Measurements from ENCODE around the gene TMEM107.
A peak's percentile ranks its signal among the peaks of the same experiment; 100 is the strongest.

TMEM107 gene

GRCh38 chr17:8186446-8186786 lies 10.2 kb upstream of the TMEM107 start (continued):
- TF ChIP-seq ZNF626 (tag by site-specific recombination; IDR thresholded peaks at IDR 0.05) (no peak), ZNF221 (tag by site-specific recombination; IDR thresholded peaks at IDR 0.05; ENCODE audit: borderline replicate concordance) (0 out of 2 replicates have a peak, but pooled peaks have one; percentile 67), ZNF510 (tag by site-specific recombination; IDR thresholded peaks at IDR 0.05; ENCODE audit: insufficient replicate concordance) (no peak), ZNF777 (tag by site-specific recombination; IDR thresholded peaks at IDR 0.05; ENCODE audit: borderline replicate concordance) (no peak), ZNF121 (tag by site-specific recombination; IDR thresholded peaks at IDR 0.05) (no peak), KLF8 (tag by site-specific recombination; IDR thresholded peaks at IDR 0.05) (no peak), PRDM6 (tag by site-specific recombination; IDR thresholded peaks at IDR 0.05) (no peak), ZBTB48 (tag by site-specific recombination; IDR thresholded peaks at IDR 0.05) (no peak), ZNF174 (tag by site-specific recombination; IDR thresholded peaks at IDR 0.05) (no peak), PRDM1 (tag by site-specific recombination; IDR thresholded peaks at IDR 0.05) (no peak), ZNF423 (tag by site-specific recombination; IDR thresholded peaks at IDR 0.05) (no peak), ZBTB8A (tag by site-specific recombination; IDR thresholded peaks at IDR 0.05) (peak; percentile 32; the same call in 1 of the 2 replicates), ZNF248 (tag by site-specific recombination; IDR thresholded peaks at IDR 0.05) (no peak), ZNF658 (tag by site-specific recombination; IDR thresholded peaks at IDR 0.05) (no peak), ZNF2 (tag by site-specific recombination; IDR thresholded peaks at IDR 0.05) (no peak), TRIM28 (IDR thresholded peaks at IDR 0.05; ENCODE audit: borderline replicate concordance, low read length) (no peak), ZNF837 (tag by site-specific recombination; IDR thresholded peaks at IDR 0.05) (peak; percentile 88; the same call in 1 of the 2 replicates), ZFP37 (tag by site-specific recombination; IDR thresholded peaks at IDR 0.05) (no peak), ZNF747 (tag by site-specific recombination; IDR thresholded peaks at IDR 0.05) (no peak), ZNF169 (tag by site-specific recombination; IDR thresholded peaks at IDR 0.05) (no peak), ZNF830 (tag by site-specific recombination; IDR thresholded peaks at IDR 0.05; ENCODE audit: low read depth) (no peak), EGR2 (tag by site-specific recombination; IDR thresholded peaks at IDR 0.05; ENCODE audit: low read depth) (no peak), ZNF26 (tag by site-specific recombination; IDR thresholded peaks at IDR 0.05) (no peak), ZNF239 (tag by site-specific recombination; IDR thresholded peaks at IDR 0.05) (no peak), ZNF600 (tag by site-specific recombination; IDR thresholded peaks at IDR 0.05) (no peak), ZNF211 (tag by site-specific recombination; IDR thresholded peaks at IDR 0.05; ENCODE audit: low read depth) (no peak), ZNF391 (tag by site-specific recombination; IDR thresholded peaks at IDR 0.05; ENCODE audit: borderline replicate concordance, low read depth) (no peak)
- TF ChIP-seq, protein P1, sequence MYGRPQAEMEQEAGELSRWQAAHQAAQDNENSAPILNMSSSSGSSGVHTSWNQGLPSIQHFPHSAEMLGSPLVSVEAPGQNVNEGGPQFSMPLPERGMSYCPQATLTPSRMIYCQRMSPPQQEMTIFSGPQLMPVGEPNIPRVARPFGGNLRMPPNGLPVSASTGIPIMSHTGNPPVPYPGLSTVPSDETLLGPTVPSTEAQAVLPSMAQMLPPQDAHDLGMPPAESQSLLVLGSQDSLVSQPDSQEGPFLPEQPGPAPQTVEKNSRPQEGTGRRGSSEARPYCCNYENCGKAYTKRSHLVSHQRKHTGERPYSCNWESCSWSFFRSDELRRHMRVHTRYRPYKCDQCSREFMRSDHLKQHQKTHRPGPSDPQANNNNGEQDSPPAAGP (tag by site-specific recombination; IDR thresholded peaks at IDR 0.05) = no peak
- TF ChIP-seq, protein P2, sequence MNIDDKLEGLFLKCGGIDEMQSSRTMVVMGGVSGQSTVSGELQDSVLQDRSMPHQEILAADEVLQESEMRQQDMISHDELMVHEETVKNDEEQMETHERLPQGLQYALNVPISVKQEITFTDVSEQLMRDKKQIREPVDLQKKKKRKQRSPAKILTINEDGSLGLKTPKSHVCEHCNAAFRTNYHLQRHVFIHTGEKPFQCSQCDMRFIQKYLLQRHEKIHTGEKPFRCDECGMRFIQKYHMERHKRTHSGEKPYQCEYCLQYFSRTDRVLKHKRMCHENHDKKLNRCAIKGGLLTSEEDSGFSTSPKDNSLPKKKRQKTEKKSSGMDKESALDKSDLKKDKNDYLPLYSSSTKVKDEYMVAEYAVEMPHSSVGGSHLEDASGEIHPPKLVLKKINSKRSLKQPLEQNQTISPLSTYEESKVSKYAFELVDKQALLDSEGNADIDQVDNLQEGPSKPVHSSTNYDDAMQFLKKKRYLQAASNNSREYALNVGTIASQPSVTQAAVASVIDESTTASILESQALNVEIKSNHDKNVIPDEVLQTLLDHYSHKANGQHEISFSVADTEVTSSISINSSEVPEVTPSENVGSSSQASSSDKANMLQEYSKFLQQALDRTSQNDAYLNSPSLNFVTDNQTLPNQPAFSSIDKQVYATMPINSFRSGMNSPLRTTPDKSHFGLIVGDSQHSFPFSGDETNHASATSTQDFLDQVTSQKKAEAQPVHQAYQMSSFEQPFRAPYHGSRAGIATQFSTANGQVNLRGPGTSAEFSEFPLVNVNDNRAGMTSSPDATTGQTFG (tag by site-specific recombination; IDR thresholded peaks at IDR 0.05; ENCODE audit: borderline replicate concordance) = no peak
- TF ChIP-seq, protein P3, sequence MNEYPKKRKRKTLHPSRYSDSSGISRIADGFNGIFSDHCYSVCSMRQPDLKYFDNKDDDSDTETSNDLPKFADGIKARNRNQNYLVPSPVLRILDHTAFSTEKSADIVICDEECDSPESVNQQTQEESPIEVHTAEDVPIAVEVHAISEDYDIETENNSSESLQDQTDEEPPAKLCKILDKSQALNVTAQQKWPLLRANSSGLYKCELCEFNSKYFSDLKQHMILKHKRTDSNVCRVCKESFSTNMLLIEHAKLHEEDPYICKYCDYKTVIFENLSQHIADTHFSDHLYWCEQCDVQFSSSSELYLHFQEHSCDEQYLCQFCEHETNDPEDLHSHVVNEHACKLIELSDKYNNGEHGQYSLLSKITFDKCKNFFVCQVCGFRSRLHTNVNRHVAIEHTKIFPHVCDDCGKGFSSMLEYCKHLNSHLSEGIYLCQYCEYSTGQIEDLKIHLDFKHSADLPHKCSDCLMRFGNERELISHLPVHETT (tag by site-specific recombination; IDR thresholded peaks at IDR 0.05) = no peak
